WI38 (cell line): Measurements from ENCODE around the gene EPB41L1.

Source experiments
- H3K4me3 ChIP-seq: 2 replicates; pipeline ENCODE4 v1.5.1; 2011; ENCODE audit warnings: low read depth, mild to moderate bottlenecking, control low read depth, low read length
- TF ChIP-seq, protein P1 (sequence below): IDR thresholded peaks from 2 replicates; pipeline ENCODE4 v1.5.1; 2012; ENCODE audit warnings: low read depth, mild to moderate bottlenecking, control low read depth, low read length

The EPB41L1 gene

DNA sequence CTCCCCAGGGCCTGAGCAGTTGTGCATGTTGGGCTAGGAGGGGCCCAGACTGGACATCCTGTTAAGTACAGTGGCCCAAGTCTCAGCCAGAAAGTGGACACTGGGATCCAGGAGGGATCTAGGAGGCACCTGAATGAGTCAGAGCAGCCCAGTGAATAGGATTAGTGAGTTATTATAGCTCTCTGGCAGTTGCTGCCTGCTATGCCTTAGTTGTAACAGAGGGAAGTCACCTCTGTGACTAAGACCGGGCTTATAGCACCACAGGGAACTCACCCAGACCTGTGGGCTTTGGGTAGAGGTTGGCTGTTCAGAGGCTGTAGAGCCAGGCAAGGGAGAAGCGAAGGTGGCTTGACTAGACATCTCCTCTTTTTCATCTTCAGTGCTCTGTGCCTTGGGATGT is 42.7 kb downstream of the EPB41L1 start:
- no peak overlapping the region for H3K4me3 ChIP-seq
- TF ChIP-seq, protein P1, sequence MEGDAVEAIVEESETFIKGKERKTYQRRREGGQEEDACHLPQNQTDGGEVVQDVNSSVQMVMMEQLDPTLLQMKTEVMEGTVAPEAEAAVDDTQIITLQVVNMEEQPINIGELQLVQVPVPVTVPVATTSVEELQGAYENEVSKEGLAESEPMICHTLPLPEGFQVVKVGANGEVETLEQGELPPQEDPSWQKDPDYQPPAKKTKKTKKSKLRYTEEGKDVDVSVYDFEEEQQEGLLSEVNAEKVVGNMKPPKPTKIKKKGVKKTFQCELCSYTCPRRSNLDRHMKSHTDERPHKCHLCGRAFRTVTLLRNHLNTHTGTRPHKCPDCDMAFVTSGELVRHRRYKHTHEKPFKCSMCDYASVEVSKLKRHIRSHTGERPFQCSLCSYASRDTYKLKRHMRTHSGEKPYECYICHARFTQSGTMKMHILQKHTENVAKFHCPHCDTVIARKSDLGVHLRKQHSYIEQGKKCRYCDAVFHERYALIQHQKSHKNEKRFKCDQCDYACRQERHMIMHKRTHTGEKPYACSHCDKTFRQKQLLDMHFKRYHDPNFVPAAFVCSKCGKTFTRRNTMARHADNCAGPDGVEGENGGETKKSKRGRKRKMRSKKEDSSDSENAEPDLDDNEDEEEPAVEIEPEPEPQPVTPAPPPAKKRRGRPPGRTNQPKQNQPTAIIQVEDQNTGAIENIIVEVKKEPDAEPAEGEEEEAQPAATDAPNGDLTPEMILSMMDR: no peak

DNA sequence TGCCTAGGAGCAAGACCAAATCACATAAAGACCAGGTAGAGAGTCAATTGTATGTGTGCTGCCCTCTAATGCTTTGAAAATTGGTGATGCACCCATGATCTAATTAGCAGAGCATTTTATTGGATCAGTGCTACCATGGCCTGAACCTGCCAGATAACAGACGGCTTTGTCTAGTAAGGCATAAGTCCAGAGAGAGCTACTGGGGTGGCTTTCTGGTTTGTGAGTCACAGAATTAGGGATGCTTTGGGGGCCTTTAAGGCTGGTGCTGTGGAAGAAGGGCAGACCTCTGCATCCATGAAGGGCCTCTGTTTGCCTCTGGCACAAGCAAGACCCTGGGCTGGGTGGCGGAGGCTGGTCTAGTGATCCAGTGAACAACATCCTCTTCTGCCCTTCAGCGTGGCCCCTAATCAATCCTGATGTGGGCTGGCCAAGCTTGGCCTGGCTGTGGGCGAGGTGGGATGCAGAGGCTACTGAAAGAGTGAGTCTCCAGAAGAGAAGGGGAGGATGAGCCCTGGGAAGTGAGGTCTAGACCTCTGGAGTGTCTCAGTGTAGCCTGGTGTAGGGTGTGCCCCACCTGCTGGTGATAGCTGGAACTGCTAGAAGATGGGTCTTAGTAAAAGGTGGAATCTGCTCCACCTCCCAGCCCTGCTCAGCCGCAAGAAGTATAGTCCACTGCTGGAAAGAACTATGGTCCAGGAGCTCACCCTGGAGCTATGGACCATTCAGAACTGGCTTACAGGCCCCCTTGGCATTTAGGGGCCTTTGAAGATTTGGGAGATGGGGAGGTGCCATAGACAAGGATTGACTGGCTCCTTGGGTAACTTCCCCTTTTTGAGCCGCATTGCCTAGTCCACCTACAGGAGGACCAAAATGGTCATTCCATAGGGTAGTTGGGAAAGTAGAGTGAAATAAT is 45.1 kb downstream of the EPB41L1 start:
- TF ChIP-seq, protein P1: peak; percentile 89
- no peak overlapping the region for H3K4me3 ChIP-seq

DNA sequence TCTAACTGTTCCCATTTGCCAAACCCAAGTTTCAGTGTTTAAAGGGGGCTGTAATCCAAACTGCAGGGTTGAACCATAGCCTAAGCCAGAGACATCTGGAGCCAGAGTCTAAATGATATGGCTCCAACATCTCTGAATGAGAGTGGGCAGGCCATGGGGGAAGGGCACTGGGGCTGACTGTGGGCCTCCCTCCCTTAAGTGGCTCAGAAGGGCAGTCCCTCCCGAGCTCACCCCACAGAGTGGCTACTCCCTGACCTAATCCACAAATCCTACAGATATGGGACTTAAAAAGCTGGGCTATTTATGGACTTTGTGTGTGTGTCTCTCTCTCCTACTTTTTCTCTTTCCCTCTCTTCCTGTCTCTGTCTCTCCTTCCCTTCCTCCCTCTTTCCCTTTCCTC is 45.9 kb downstream of the EPB41L1 start:
- TF ChIP-seq, protein P1: no peak
- no peak overlapping the region for H3K4me3 ChIP-seq

DNA sequence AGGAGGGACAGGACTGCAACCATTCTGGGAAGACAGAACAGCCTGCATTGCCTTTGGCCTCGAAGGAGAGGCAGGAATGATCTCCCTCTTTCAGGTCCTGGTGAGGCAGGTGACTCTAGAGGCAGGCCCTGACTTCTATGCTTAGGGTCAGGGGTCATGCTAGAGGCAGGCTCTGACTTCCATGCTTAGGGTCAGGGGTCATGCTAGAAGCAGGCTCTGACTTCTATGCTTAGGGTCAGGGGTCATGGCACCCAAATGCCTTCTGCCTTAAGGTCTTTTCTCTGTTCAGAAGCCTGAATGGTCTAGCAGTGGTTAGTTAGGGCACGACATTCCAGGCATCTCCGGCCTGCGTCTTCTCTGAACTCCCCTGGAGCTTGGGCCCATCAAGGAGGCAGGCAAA is 46.7 kb downstream of the EPB41L1 start:
- H3K4me3 ChIP-seq: no peak overlapping the region
- TF ChIP-seq, protein P1: no peak

DNA sequence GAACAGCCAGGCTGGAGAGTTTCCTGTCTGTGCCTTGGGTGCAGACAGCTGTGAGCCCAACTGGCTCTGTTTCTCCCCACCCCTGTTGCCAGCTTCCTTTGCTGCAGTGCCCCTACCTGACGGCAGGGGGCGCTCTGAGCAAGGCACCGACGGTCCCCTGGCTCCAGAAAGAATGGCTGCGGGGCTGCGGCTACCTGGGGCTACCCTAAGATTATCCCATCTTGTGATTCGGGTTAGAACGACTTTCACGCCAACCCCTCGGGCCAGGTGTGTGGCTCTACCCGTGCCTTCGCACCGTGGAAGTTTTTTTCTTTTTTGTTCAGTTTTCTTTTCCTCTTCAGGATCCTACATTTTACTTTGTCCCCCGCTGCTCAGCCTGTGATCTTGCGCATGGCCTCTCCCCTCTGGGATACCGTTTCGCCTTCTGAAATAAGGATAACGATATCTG is 48.4 kb downstream of the EPB41L1 start:
- TF ChIP-seq, protein P1: peak; percentile 99
- H3K4me3 ChIP-seq: no peak overlapping the region

DNA sequence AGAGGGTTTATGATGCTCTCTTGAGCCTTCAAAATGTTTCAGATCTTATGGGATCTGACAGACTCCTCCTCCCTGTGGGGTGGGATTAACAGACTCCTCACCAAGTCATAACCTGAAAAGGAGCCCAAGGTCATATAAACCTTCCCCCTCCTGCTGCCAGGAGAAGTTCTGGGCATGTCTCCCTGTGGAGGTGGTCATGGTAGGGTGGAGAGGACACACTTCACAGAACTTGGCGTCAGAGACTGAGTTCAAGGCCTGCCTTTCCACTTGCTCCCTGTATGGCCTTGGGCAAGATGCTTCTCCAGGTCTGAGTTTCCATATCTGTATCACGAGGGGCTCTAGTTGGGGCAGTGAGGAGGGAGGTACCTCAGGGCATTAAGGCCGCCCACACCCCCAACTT is 49.3 kb downstream of the EPB41L1 start:
- H3K4me3 ChIP-seq: no peak overlapping the region
- TF ChIP-seq, protein P1: no peak

DNA sequence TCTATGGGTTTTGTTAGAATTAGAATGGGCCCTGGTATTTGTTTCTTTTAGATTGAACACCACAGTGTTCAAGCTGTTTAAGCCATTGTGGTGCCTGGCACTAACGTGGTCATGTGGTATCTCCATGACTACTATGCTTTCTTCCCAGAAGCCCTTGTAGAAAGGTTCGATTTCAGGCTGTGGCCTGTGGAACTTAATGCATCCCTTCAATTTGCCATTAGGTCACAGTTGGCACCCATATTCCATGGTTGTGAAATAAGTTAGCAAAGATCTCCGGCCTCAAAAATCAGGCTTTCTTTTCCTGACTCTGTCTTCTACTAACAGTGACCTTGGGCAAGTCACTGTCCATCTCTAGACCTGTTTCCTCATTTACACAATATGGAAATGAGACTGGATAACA is 50.5 kb downstream of the EPB41L1 start:
- no peak overlapping the region for H3K4me3 ChIP-seq
- TF ChIP-seq, protein P1: no peak
